Daoy (cell line): ENCODE data around the gene ATP1B3. TPM values are rescaled to one million over a fixed set of nuclear protein-coding genes. Genes with fewer than 3 reads are reported as not detected.
A peak's percentile ranks its signal among the peaks of the same experiment; 100 is the strongest.
"Not testable (repeated sequence)": the region's sequence is repeated elsewhere in the genome, so short reads cannot be mapped to it uniquely, and the experiment has no call there.

Experiments used
- DNase-seq: peaks from one replicate; pipeline ENCODE4 v3.0.0-alpha.2; 2015; ENCODE audit warnings: low read depth
- total RNA-seq: library from RNA; depleted of rRNA; stranded (reverse); fragments of >200 nt; shearing (Covaris generic); gene quantifications from 2 replicates; pipeline ENCODE4 v1.2.3, GENCODE V29; 2014; rRNA removed

The ATP1B3 gene
- 40.6 and 45.8 TPM in 2 replicates for total RNA-seq

- DNase-seq = peak; percentile 93
These were observed at the start of gene ATP1B3 for GRCh38 chr3:141876381-141876890. Gene ATP1B3, plus strand, starts transcription at chr3:141876643. Its CDS starts 159 bp downstream, at chr3:141876802.

GRCh38 chr3:141828487-141828886 lies 48.0 kb upstream of the ATP1B3 start:
- DNase-seq = no peak

- DNase-seq = no peak
These were observed 47.6 kb upstream of the ATP1B3 start for GRCh38 chr3:141828890-141829289.

GRCh38 chr3:141830508-141830907 lies 45.9 kb upstream of the ATP1B3 start:
- no peak for DNase-seq

- no peak for DNase-seq
These were observed 42.2 kb upstream of the ATP1B3 start for GRCh38 chr3:141834292-141834691.

GRCh38 chr3:141835557-141836229 lies 40.8 kb upstream of the ATP1B3 start:
- no peak for DNase-seq

- DNase-seq = no peak
These were observed 37.1 kb upstream of the ATP1B3 start for GRCh38 chr3:141839389-141839788.

GRCh38 chr3:141840737-141841544 lies 35.5 kb upstream of the ATP1B3 start:
- peak; percentile 72 for DNase-seq

GRCh38 chr3:141844108-141844507 lies 32.3 kb upstream of the ATP1B3 start:
- no peak for DNase-seq

- DNase-seq = no peak
These were observed 31.6 kb upstream of the ATP1B3 start for GRCh38 chr3:141844812-141845211.

GRCh38 chr3:141845407-141846049 lies 30.9 kb upstream of the ATP1B3 start:
- no peak for DNase-seq

GRCh38 chr3:141846050-141846433 lies 30.4 kb upstream of the ATP1B3 start:
- no peak for DNase-seq

- not testable (repeated sequence) for DNase-seq
These were observed 28.2 kb upstream of the ATP1B3 start for GRCh38 chr3:141848159-141848748.

- no peak for DNase-seq
These were observed 27.2 kb upstream of the ATP1B3 start for GRCh38 chr3:141849056-141849815.

- peak; percentile 28 for DNase-seq
These were observed 25.0 kb upstream of the ATP1B3 start for GRCh38 chr3:141851411-141851810.

- peak; percentile 17 for DNase-seq
These were observed 23.3 kb upstream of the ATP1B3 start for GRCh38 chr3:141853081-141853601.

- DNase-seq = no peak
These were observed 22.7 kb upstream of the ATP1B3 start for GRCh38 chr3:141853629-141854168.

- DNase-seq = no peak
These were observed 21.8 kb upstream of the ATP1B3 start for GRCh38 chr3:141854599-141854998.

- peak; percentile 20 for DNase-seq
These were observed 18.1 kb upstream of the ATP1B3 start for GRCh38 chr3:141858312-141858711.

- DNase-seq = no peak
These were observed 16.8 kb upstream of the ATP1B3 start for GRCh38 chr3:141859651-141860050.
